ENCODE data around the gene HS3ST3B1.

DNA sequence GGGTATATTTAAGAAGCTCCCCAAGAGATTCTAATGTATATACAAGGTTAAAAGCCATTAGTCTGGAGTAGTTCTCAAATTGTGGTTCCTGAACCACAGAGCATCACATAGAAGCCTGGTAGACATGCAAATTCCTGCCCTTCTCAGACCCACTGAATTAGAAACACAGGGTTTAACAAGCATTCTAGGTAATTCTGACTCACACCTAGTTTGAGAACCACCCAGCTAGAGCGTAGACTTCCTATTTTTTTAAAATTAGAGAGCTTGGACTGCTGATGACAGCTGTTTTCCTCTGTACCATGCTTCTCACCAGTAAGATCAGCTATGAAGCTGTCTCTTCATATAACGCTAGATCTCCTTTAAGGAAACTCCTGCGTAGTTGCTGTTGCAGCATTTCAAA lies 50.6 kb downstream of the HS3ST3B1 start:
- no peak for TF ChIP-seq EZH2 (IDR thresholded peaks at IDR 0.05; ENCODE audit: insufficient read depth, low read length)
- TF ChIP-seq, protein P1, sequence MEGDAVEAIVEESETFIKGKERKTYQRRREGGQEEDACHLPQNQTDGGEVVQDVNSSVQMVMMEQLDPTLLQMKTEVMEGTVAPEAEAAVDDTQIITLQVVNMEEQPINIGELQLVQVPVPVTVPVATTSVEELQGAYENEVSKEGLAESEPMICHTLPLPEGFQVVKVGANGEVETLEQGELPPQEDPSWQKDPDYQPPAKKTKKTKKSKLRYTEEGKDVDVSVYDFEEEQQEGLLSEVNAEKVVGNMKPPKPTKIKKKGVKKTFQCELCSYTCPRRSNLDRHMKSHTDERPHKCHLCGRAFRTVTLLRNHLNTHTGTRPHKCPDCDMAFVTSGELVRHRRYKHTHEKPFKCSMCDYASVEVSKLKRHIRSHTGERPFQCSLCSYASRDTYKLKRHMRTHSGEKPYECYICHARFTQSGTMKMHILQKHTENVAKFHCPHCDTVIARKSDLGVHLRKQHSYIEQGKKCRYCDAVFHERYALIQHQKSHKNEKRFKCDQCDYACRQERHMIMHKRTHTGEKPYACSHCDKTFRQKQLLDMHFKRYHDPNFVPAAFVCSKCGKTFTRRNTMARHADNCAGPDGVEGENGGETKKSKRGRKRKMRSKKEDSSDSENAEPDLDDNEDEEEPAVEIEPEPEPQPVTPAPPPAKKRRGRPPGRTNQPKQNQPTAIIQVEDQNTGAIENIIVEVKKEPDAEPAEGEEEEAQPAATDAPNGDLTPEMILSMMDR (IDR thresholded peaks at IDR 0.05; ENCODE audit: insufficient read depth, low read depth, low read length): no peak

Measured in astrocyte (in vitro differentiated cells and primary cell).